IPS-20b (cell line): ENCODE results near the gene AKAP8L.

Experiments used
- H3K27ac ChIP-seq: one replicate; pipeline ENCODE4 v1.5.1; 2013; ENCODE audit warnings: low read length
- H3K27me3 ChIP-seq: 2 replicates; pipeline ENCODE4 v1.6.1; 2013; ENCODE audit warnings: mild to moderate bottlenecking, low read length, inconsistent platforms; ENCODE audit not compliant: insufficient read depth
- H3K36me3 ChIP-seq: 2 replicates; pipeline ENCODE4 v1.6.1; 2013; ENCODE audit warnings: low read depth, mild to moderate bottlenecking, inconsistent platforms, low read length, moderate library complexity; ENCODE audit not compliant: insufficient read depth
- H3K4me1 ChIP-seq: 2 replicates; pipeline ENCODE4 v1.6.1; 2013; ENCODE audit warnings: mild to moderate bottlenecking, control low read depth, inconsistent platforms, low read length, moderate library complexity; ENCODE audit not compliant: insufficient read depth
- H3K4me3 ChIP-seq: 2 replicates; pipeline ENCODE4 v1.5.1; 2013; ENCODE audit warnings: mild to moderate bottlenecking, low read length, inconsistent platforms
- H3K9ac ChIP-seq: 2 replicates; pipeline ENCODE4 v1.6.1; 2013; ENCODE audit warnings: low read depth, mild to moderate bottlenecking, inconsistent platforms, low read length, moderate library complexity
- H3K9me3 ChIP-seq: 2 replicates; pipeline ENCODE4 v1.6.1; 2013; ENCODE audit warnings: mild to moderate bottlenecking, low read depth, low read length, inconsistent platforms; ENCODE audit not compliant: insufficient read depth

The AKAP8L gene

DNA sequence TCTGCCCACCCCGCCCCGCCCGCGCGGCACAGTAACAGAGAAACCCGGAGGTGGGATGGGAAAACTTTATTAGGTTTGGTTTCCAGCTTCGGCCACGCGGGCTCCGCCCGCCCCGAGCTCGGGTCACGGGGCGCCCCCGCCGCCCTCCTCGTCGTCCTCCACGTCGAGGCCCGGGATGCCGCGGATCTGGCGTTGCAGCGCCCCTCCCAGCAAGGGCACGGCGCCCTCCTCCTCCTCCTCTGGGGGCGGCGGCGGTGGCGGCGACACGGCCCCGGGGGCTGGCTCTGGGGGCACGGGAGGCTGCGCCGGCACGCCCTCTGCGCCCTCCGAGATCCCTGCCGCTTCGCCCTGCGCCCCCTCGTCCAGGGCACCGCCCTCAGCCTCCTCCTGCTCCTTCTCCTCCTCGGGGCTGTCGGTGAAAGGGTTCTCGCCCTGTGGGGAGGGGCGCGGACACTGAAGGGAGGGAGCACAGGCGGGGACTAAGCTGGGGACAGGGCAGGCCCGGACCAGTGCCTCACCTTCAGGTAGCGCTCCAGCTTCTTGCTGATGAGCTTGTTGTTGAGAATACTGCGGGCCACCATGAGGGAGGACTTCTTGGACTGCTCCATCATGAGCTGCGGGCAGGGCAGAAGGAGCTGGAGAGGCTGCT lies 38.7 kb downstream of the AKAP8L start:
- peak overlapping the region; percentile 67 for H3K27ac ChIP-seq
- no peaks in the 10 kb centered on the region; the same call in 1 of the 2 replicates for H3K4me1 ChIP-seq
- no peaks in the 10 kb centered on the region for H3K27me3 ChIP-seq
- peak overlapping the region; percentile 82 for H3K4me3 ChIP-seq
- H3K9ac ChIP-seq: peak overlapping the region; percentile 61
- no peaks in the 10 kb centered on the region for H3K9me3 ChIP-seq
- peaks cover 13% of the 10 kb centered on the region; the same call in 1 of the 2 replicates for H3K36me3 ChIP-seq

- Histone ChIP-seq H3K9ac (peak within 1 kb of the TSS; percentile 89), H3K27me3 (no peaks in the 10 kb centered on the region), H3K4me3 (peak within 1 kb of the TSS; percentile 87), H3K27ac (peak within 1 kb of the TSS; percentile 75), H3K9me3 (no peaks in the 10 kb centered on the region), H3K4me1 (no peaks in the 10 kb centered on the region; the same call in 1 of the 2 replicates), H3K36me3 (peaks cover 13% of the 10 kb centered on the region; the same call in 1 of the 2 replicates)
Observed at GRCh38 chr19:15379083-15379998, 39.4 kb downstream of the AKAP8L start, which contains the start of gene AKAP8. AKAP8 (minus strand) TSS chr19:15379787; CDS start chr19:15379731, 56 bp downstream.

DNA sequence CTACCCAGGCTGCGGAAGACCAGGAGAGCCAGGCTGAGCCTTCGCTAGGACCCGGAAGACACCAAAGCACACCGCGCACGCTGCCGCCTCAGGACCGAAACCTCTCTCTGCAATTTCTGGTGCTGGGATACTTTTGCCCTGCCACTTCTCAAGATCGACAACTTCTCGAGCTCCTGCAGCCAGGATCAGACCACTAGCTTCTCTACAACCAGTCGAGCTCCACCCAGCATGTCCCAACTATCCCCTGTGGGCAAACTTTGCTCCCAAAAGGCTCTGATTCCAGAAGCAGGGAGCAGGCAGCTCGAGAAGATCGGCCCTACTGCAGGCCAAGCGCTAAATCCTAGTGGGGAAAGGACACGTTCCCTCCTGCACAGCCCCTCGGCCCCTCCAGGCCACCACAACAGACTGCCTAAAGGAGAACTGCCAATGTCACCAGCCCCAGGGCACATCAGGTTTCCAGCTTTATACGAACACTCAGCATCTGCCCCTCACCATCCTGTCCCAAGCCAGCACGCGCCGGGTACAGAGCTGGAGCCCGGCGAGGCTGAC lies 40.2 kb downstream of the AKAP8L start:
- peak overlapping the region; percentile 75 for H3K27ac ChIP-seq

DNA sequence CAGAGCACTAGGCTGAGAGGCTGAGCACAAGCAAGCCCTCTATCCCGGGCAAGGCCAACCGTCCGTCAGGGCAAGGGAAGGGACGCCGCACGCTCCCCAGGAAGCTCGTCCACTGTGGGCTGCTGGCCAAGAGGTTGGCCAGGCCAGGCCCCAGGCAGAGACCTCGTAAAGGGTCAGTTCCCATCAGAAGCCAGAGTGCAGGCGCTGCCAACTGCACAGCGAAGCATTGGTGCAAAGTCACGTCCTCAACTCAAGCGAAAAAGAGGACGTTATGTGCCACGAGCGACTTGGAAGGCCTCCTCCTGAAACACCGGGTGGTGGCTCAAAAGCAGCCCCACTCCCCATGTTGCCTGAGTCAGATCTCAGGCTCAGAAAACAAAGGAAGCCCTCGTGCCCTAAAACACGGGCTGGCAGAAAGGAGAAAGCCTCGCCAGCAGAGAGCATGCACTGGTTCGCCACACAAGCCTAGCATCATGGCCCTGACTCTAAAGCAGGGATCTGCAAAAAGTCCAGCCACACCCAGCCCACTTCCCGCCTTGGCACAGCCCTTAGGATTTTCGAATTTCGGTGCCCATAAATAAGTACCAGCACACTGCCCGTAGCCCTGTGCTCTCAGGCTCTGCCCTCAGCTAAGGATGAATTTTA lies 43.9 kb downstream of the AKAP8L start:
- Histone ChIP-seq H3K27ac (no peak overlapping the region), H3K4me3 (no peak overlapping the region), H3K9ac (no peak overlapping the region), H3K36me3 (peaks cover 39% of the 10 kb centered on the region), H3K27me3 (no peaks in the 10 kb centered on the region), H3K4me1 (no peaks in the 10 kb centered on the region; the same call in 1 of the 2 replicates), H3K9me3 (no peaks in the 10 kb centered on the region)

More for the DNA sequence above, 40.2 kb downstream of the AKAP8L start:
- peak overlapping the region; percentile 89 for H3K9ac ChIP-seq
- H3K4me1 ChIP-seq: no peaks in the 10 kb centered on the region; the same call in 1 of the 2 replicates
- H3K9me3 ChIP-seq: no peaks in the 10 kb centered on the region
- H3K36me3 ChIP-seq: peaks cover 15% of the 10 kb centered on the region; the same call in 1 of the 2 replicates
- no peaks in the 10 kb centered on the region for H3K27me3 ChIP-seq
- H3K4me3 ChIP-seq: peak overlapping the region; percentile 87

- Histone ChIP-seq H3K9me3 (no peaks in the 10 kb centered on the region), H3K27me3 (no peaks in the 10 kb centered on the region), H3K36me3 (peaks cover 46% of the 10 kb centered on the region), H3K4me3 (no peak overlapping the region), H3K9ac (no peak overlapping the region), H3K27ac (no peak overlapping the region), H3K4me1 (no peaks in the 10 kb centered on the region; the same call in 1 of the 2 replicates)
Observed at GRCh38 chr19:15374105-15374651, 44.6 kb downstream of the AKAP8L start.

- no peak overlapping the region for H3K27ac ChIP-seq
- no peak overlapping the region for H3K9ac ChIP-seq
- peaks cover 51% of the 10 kb centered on the region for H3K36me3 ChIP-seq
- H3K9me3 ChIP-seq: no peaks in the 10 kb centered on the region
- H3K4me3 ChIP-seq: no peak overlapping the region
- no peaks in the 10 kb centered on the region for H3K27me3 ChIP-seq
- no peaks in the 10 kb centered on the region; the same call in 1 of the 2 replicates for H3K4me1 ChIP-seq
Observed at GRCh38 chr19:15373644-15374043, 45.1 kb downstream of the AKAP8L start.

GRCh38 chr19:15372891-15373301 lies 45.9 kb downstream of the AKAP8L start:
- Histone ChIP-seq H3K4me3 (no peak overlapping the region), H3K36me3 (peaks cover 59% of the 10 kb centered on the region), H3K27me3 (no peaks in the 10 kb centered on the region), H3K27ac (no peak overlapping the region), H3K9me3 (no peaks in the 10 kb centered on the region), H3K9ac (no peak overlapping the region), H3K4me1 (no peaks in the 10 kb centered on the region; the same call in 1 of the 2 replicates)

- no peak overlapping the region for H3K27ac ChIP-seq
- no peaks in the 10 kb centered on the region for H3K27me3 ChIP-seq
- no peak overlapping the region for H3K9ac ChIP-seq
- peaks cover 63% of the 10 kb centered on the region for H3K36me3 ChIP-seq
- H3K9me3 ChIP-seq: no peaks in the 10 kb centered on the region
- H3K4me1 ChIP-seq: no peaks in the 10 kb centered on the region; the same call in 1 of the 2 replicates
- no peak overlapping the region for H3K4me3 ChIP-seq
Observed at GRCh38 chr19:15372470-15372869, 46.3 kb downstream of the AKAP8L start.

- no peak overlapping the region for H3K4me3 ChIP-seq
- no peaks in the 10 kb centered on the region for H3K4me1 ChIP-seq
- no peak overlapping the region for H3K9ac ChIP-seq
- no peaks in the 10 kb centered on the region for H3K27me3 ChIP-seq
- peaks cover 69% of the 10 kb centered on the region for H3K36me3 ChIP-seq
- H3K27ac ChIP-seq: no peak overlapping the region
- no peaks in the 10 kb centered on the region for H3K9me3 ChIP-seq
Observed at GRCh38 chr19:15371786-15372380, 46.9 kb downstream of the AKAP8L start.

DNA sequence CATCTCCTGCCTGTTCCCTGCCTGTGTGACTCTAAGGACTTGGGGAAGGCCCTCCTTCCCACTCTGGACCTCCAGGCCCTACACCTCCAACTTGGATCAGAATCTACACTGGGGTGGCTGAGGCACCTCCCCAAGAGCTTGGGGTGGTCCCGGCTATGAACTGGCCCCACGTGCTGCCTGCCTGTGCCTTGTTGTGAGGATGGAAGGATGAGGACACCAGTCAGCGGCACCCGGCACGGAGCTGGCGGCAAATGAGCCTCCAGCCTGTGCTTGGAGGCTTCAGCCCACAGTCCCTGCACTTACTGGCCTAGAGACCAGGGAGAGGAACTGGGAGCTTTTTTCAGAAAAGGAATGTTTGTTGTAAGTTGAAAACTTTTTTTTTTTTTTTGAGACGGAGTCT lies 47.7 kb downstream of the AKAP8L start:
- Histone ChIP-seq H3K9me3 (no peaks in the 10 kb centered on the region), H3K36me3 (peaks cover 75% of the 10 kb centered on the region), H3K9ac (no peak overlapping the region), H3K27me3 (no peaks in the 10 kb centered on the region), H3K4me1 (no peaks in the 10 kb centered on the region), H3K27ac (no peak overlapping the region), H3K4me3 (no peak overlapping the region)

- Histone ChIP-seq H3K27ac (no peak overlapping the region), H3K9me3 (no peaks in the 10 kb centered on the region), H3K27me3 (no peaks in the 10 kb centered on the region), H3K9ac (no peak overlapping the region), H3K4me3 (no peak overlapping the region), H3K36me3 (peaks cover 91% of the 10 kb centered on the region), H3K4me1 (no peaks in the 10 kb centered on the region)
Observed at GRCh38 chr19:15369594-15369891, 49.2 kb downstream of the AKAP8L start.
